Esophagus muscularis mucosa (tissue), 4 donors: ENCODE results near the gene LDLRAD1.

Experiments
- EP300 ChIP-seq: sonication (generic); formaldehyde crosslinking; IDR thresholded peaks from one replicate; pipeline ENCODE4 v1.6.1; 2017; ENCODE audit warnings: antibody characterized with exemption
- POLR2AphosphoS5 ChIP-seq, 2 donors: sonication (generic); formaldehyde crosslinking; IDR thresholded peaks; one replicate each; pipeline ENCODE4 v1.6.1; 2017; ENCODE audit warnings: antibody characterized with exemption in 2 of 2
- TF ChIP-seq, protein P1 (sequence below), 3 experiments: fragments of 200-600 bp in 2 of 3; fragments of 450-650 bp in 1 of 3; sonication (generic) in 2 of 3; IDR thresholded peaks; one replicate each; pipeline ENCODE4 v1.5.1; 2017 to 2019; ENCODE audit warnings: antibody characterized with exemption in 3 of 3, mild to moderate bottlenecking in 2 of 3, moderate library complexity in 1 of 3

GRCh38 chr1:54028306-54029251 is 10.6 kb upstream of the LDLRAD1 start:
- TF ChIP-seq EP300 (no peak), POLR2AphosphoS5 (IDR thresholded peaks at IDR 0.05) (no peak)
- TF ChIP-seq, protein P1, sequence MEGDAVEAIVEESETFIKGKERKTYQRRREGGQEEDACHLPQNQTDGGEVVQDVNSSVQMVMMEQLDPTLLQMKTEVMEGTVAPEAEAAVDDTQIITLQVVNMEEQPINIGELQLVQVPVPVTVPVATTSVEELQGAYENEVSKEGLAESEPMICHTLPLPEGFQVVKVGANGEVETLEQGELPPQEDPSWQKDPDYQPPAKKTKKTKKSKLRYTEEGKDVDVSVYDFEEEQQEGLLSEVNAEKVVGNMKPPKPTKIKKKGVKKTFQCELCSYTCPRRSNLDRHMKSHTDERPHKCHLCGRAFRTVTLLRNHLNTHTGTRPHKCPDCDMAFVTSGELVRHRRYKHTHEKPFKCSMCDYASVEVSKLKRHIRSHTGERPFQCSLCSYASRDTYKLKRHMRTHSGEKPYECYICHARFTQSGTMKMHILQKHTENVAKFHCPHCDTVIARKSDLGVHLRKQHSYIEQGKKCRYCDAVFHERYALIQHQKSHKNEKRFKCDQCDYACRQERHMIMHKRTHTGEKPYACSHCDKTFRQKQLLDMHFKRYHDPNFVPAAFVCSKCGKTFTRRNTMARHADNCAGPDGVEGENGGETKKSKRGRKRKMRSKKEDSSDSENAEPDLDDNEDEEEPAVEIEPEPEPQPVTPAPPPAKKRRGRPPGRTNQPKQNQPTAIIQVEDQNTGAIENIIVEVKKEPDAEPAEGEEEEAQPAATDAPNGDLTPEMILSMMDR (IDR thresholded peaks at IDR 0.05): no peak
